ENCODE measurements around the gene COL7A1.
"Not testable (repeated sequence)": the region's sequence is repeated elsewhere in the genome, so short reads cannot be mapped to it uniquely, and the experiment has no call there.

COL7A1 gene

GRCh38 chr3:48543271-48543866, 51.8 kb downstream of the COL7A1 start:
- DNase-seq (ENCODE audit: low spot score) = no peak

DNA sequence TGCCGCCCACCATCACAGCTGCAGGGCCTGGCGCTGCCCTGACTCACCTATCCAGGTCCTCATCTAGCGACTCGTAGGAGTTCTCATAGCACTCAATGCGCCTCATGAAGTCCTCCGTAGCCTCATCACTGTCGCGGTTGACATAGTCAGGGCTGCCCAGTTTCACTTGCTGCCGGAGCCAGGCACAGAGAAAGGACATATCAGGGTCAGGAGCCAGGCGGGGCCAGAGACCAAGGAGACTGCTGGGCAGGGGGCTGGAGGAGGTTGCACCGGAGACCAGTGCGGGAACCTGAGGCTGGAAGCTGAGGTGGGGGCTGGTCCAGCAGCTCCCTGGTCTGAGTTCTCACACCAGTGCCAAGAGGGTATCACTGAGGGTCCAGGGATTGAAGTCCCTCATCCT, 56.7 kb downstream of the COL7A1 start:
- DNase-seq (ENCODE audit: low spot score) = no peak

GRCh38 chr3:48536785-48537184, 58.3 kb downstream of the COL7A1 start:
- DNase-seq (ENCODE audit: low spot score) = no peak

DNA sequence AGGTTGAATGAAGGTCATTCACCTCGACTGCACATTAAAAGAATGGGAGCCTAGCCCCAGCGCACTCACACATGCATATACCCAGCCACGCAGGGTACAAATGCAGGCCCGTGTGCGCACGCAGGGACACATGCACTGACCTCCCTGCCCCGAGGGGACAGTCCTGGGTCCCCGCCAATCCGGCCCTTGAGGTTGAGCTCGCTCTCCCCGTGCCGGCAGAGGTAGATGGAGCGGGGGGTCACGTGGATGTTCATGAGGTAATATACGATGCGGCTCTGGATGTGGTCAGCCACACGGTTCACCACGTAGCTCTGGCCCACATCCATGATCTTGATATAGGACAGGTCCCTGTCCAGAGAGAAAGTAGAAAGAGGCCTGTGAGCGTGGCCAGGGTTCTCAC, 59.0 kb downstream of the COL7A1 start:
- no peak for DNase-seq (ENCODE audit: low spot score)

GRCh38 chr3:48535578-48535977, 59.6 kb downstream of the COL7A1 start:
- DNase-seq (ENCODE audit: low spot score) = no peak

DNA sequence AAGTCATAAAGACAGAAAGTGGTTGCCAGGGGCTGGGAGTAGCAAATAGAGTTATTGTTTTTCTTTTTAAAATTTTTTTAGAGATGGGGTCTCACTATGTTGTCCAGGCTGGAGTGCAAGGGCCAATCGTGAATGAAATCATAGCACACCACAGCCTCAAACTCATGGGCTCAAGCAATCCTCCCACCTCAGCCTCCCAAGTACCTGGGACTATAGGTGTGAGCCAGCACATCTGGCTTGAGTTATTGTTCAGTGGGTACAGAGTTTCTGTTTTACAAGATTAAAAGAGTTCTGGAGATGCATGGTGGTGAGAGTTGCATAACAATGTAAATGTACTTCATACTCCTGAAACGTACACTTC, 62.2 kb downstream of the COL7A1 start:
- no peak for DNase-seq (ENCODE audit: low spot score)

GRCh38 chr3:48532271-48532976, 62.7 kb downstream of the COL7A1 start:
- no peak for DNase-seq (ENCODE audit: low spot score)

DNA sequence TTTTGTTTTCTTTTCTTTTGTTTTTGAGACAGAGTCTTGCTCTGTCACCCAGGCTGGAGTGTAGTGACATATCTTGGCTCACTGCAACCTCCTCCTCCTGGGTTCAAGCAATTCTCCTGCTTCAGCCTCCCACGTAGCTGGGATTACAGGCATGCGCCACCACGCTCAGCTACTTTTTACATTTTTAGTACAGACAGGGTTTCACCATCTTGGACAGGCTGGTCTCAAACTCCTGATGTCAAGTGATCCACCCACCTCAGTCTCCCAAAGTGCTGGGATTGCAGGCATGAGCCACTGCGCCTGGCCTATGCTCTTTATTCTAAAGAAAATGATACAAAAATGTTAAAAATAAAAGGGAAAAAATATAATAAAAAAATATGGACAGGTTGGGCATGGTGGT, 64.4 kb downstream of the COL7A1 start:
- not testable (repeated sequence) for DNase-seq (ENCODE audit: low spot score)

GRCh38 chr3:48528754-48529153, 66.4 kb downstream of the COL7A1 start:
- DNase-seq (ENCODE audit: low spot score) = no peak

DNA sequence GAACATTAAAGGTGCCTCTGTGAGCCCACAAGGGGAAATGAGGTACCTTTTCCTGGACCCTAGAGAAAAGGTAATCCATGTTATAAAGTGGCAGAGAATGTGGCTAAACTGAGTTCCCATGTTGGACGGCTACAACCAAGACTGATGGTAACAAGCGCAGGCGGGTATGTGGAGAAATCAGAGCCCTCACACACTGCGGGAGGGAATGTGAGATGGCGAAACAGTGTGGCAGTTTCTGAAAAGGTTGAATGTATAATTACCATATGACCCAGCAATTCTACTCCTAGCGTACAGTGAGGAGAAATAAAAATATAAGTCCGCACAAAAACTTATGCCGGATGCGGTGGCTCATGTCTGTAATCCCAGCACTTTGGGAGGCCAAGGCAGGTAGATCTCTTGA, 67.1 kb downstream of the COL7A1 start:
- DNase-seq (ENCODE audit: low spot score) = no peak

DNA sequence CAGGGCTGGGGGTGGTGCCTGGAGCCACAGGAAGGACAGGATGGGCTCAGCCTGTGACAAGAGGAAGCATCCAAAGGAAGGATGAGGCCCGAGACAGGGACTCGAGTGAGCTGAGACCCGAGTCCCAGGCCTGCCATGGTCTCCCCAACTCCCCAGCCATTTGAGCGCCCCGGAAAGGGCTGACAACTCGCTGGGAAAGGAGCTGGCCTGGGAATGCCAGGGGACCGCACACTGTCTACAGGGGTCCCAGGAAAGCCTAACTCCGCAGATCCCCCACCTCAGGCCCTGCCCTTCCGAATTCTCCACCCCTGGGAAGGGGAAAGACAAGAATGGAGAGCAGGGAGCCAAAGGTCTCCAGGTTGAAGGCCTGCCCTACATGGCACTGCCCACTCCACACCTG, 70.2 kb downstream of the COL7A1 start:
- no peak for DNase-seq (ENCODE audit: low spot score)

GRCh38 chr3:48521635-48522034, 73.5 kb downstream of the COL7A1 start:
- no peak for DNase-seq (ENCODE audit: low spot score)

DNA sequence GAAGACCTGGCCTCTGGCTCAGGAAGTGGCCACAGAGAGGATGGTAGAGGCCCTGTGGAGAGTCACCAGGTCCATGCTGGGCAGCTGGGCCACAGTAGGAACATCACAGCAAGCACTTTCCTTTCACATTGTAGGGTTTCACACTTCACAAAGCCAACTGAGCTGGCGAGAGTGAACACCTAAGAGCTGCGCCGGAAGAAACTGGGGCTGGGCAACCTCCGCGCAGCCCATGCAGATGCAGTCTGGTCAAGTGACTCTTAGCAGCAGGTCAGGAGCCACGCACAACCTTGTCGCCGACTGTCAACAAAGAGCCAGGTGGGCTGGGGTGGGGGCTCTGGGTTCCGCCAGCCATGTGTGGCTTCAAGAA, 75.9 kb downstream of the COL7A1 start:
- DNase-seq (ENCODE audit: low spot score) = no peak

- DNase-seq (ENCODE audit: low spot score) = no peak
Measured at GRCh38 chr3:48518638-48519276, 76.4 kb downstream of the COL7A1 start.

DNA sequence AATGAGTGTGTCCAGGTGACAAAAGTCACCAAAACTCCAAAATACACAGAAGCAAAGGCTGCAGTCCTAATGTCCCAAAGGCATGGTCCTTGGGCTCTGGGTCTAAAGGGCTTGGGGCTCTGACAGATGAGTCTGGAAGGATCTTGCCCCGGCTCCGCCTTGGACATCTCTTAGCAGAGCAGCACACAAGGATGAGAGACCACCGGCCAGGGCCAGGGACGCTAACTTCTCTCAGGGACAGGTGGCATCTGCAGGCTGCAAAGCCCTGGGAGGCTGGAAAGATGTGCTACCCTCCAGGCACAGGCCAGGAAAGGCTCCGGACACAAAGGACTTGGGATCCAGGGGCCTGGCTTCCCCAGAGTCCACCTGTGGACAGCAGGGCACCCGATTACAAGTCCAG, 77.1 kb downstream of the COL7A1 start:
- no peak for DNase-seq (ENCODE audit: low spot score)

- DNase-seq (ENCODE audit: low spot score) = no peak
Measured at GRCh38 chr3:48516571-48516970, 78.6 kb downstream of the COL7A1 start.

- DNase-seq (ENCODE audit: low spot score) = no peak
Measured at GRCh38 chr3:48514431-48515227, 80.5 kb downstream of the COL7A1 start.
